Cardiac muscle cell (in vitro differentiated cells and primary cell): ENCODE data around the gene POLR2A. TPM values are rescaled to one million over a fixed set of nuclear protein-coding genes. Genes with fewer than 3 reads are reported as not detected.

Source experiments
- DNase-seq, 2 donors: peaks; one replicate each; pipeline versions ENCODE4 v3.0.0 to v3.0.0-alpha.2; 2010 to 2017; ENCODE audit warnings: low read depth in 1 of 2, low spot score in 1 of 2
- H3K27ac ChIP-seq: fragments of 200-600 bp; sonication (generic); 2 replicates; pipeline ENCODE4 v1.5.1; 2016
- H3K27me3 ChIP-seq: fragments of 200-600 bp; sonication (generic); 2 replicates; pipeline ENCODE4 v1.6.0; 2016; ENCODE audit warnings: control low read depth
- H3K36me3 ChIP-seq: fragments of 200-600 bp; sonication (generic); 2 replicates; pipeline ENCODE4 v1.5.1; 2016; ENCODE audit warnings: control low read depth
- H3K4me1 ChIP-seq: fragments of 200-600 bp; sonication (generic); 2 replicates; pipeline ENCODE4 v1.8.1; 2017; ENCODE audit warnings: low read depth, mild to moderate bottlenecking, mixed run types
- H3K4me3 ChIP-seq: fragments of 200-600 bp; sonication (generic); 2 replicates; pipeline ENCODE4 v1.5.1; 2016; ENCODE audit warnings: mild to moderate bottlenecking
- H3K9me3 ChIP-seq: fragments of 200-600 bp; sonication (generic); 2 replicates; pipeline ENCODE4 v1.5.1; 2017; ENCODE audit warnings: low read depth, mild to moderate bottlenecking, control low read depth
- polyA plus RNA-seq: library from polyadenylated mRNA; unstranded; fragments of >200 nt; fragmentation: Nextera tagmentation; extraction: Ambion mirVana; gene quantifications from 2 replicates; pipeline ENCODE4 v1.2.1, GENCODE V29; 2016
- total RNA-seq: library from RNA; depleted of rRNA; stranded (reverse); fragments of >200 nt; gene quantifications from 2 replicates; pipeline ENCODE4 v1.2.3, GENCODE V29; 2016
- TF ChIP-seq, protein P1 (sequence below): IDR thresholded peaks from 2 replicates; pipeline ENCODE4 v1.5.1; 2012; ENCODE audit warnings: low read depth, mild to moderate bottlenecking, low read length

The POLR2A gene
- total RNA-seq (40.7 and 41.3 TPM in 2 replicates), polyA plus RNA-seq (53.8 and 62.3 TPM in 2 replicates)

DNA sequence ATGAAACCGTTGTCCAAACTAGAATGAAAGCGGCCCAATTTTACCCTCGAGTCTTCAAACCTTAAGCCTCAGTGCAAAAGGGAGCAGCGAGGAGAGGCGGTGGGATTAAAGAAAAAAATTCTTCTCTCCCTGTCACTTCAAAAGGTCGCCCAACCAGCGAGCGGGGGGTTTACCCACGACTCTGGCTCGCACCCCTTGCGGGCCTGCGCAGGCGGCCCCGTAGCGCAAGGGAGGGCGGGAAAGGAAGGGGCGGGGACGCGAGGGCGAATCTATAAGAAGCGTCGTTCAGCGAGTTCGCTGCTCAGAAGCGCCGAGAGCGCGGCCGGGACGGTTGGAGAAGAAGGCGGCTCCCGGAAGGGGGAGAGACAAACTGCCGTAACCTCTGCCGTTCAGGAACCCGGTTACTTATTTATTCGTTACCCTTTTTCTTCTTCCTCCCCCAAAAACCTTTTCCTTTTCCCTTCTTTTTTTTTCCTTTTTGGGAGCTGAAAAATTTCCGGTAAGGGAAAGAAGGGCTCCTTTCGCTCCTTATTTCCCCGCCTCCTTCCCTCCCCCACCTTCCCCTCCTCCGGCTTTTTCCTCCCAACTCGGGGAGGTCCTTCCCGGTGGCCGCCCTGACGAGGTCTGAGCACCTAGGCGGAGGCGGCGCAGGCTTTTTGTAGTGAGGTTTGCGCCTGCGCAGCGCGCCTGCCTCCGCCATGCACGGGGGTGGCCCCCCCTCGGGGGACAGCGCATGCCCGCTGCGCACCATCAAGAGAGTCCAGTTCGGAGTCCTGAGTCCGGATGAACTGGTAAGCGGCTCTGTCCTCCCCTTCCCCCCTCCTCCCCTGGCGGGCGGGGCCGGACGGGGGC lies at the start of gene POLR2A:
Gene POLR2A, plus strand, starts transcription at position 300 of the 852 bp plus-strand sequence.
- Histone ChIP-seq H3K4me1 (peaks cover 24% of the 10 kb centered on the region), H3K36me3 (no peaks in the 10 kb centered on the region), H3K27ac (peak within 1 kb of the TSS; percentile 98), H3K4me3 (peak within 1 kb of the TSS; percentile 59), H3K9me3 (no peaks in the 10 kb centered on the region), H3K27me3 (no peaks in the 10 kb centered on the region)
- peak; percentile 96 to 99 for DNase-seq
- TF ChIP-seq, protein P1, sequence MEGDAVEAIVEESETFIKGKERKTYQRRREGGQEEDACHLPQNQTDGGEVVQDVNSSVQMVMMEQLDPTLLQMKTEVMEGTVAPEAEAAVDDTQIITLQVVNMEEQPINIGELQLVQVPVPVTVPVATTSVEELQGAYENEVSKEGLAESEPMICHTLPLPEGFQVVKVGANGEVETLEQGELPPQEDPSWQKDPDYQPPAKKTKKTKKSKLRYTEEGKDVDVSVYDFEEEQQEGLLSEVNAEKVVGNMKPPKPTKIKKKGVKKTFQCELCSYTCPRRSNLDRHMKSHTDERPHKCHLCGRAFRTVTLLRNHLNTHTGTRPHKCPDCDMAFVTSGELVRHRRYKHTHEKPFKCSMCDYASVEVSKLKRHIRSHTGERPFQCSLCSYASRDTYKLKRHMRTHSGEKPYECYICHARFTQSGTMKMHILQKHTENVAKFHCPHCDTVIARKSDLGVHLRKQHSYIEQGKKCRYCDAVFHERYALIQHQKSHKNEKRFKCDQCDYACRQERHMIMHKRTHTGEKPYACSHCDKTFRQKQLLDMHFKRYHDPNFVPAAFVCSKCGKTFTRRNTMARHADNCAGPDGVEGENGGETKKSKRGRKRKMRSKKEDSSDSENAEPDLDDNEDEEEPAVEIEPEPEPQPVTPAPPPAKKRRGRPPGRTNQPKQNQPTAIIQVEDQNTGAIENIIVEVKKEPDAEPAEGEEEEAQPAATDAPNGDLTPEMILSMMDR = no peak

DNA sequence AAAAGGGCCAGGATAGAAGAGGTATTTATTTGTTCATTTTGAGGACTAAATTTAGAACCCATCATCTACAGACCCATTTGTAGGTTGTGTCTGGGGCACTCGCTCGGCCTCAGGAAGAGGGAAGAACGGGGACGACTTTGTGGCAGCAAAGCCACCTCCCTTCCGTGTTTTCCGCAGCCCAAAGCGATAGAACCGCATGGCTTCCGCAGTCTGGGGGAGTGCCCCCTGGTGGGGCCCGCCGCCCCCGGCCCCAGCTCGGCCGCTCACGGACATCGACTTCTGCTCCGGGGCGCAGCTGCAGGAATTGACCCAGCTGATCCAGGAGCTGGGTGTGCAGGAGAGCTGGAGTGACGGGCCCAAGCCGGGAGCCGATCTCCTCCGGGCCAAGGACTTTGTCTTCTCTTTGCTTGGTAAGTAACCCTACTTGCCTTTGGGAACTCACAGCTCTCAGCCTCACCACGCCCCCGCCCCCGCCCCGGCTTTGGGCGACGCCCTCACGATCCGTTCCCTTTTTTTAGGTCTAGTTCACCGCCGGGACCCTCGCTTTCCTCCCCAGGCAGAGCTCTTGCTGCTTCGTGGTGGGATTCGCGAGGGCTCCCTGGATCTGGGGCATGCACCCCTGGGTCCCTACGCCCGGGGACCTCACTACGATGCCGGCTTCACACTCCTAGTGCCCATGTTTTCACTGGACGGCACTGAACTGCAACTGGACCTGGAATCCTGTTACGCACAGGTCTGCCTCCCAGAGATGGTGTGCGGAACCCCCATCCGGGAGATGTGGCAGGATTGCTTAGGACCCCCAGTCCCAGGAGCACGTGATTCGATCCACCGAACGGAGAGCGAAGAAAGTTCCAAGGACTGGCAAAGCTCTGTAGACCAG lies 48.2 kb upstream of the POLR2A start:
- TF ChIP-seq, protein P1 = peak; percentile 2
- no peaks in the 10 kb centered on the region for H3K27me3 ChIP-seq
- H3K9me3 ChIP-seq = no peaks in the 10 kb centered on the region
- no peaks in the 10 kb centered on the region for H3K36me3 ChIP-seq
- peak; percentile 20 to 46 for DNase-seq
- H3K4me1 ChIP-seq = peaks cover 16% of the 10 kb centered on the region
- no peak overlapping the region for H3K27ac ChIP-seq
- H3K4me3 ChIP-seq = peak overlapping the region; percentile 55

DNA sequence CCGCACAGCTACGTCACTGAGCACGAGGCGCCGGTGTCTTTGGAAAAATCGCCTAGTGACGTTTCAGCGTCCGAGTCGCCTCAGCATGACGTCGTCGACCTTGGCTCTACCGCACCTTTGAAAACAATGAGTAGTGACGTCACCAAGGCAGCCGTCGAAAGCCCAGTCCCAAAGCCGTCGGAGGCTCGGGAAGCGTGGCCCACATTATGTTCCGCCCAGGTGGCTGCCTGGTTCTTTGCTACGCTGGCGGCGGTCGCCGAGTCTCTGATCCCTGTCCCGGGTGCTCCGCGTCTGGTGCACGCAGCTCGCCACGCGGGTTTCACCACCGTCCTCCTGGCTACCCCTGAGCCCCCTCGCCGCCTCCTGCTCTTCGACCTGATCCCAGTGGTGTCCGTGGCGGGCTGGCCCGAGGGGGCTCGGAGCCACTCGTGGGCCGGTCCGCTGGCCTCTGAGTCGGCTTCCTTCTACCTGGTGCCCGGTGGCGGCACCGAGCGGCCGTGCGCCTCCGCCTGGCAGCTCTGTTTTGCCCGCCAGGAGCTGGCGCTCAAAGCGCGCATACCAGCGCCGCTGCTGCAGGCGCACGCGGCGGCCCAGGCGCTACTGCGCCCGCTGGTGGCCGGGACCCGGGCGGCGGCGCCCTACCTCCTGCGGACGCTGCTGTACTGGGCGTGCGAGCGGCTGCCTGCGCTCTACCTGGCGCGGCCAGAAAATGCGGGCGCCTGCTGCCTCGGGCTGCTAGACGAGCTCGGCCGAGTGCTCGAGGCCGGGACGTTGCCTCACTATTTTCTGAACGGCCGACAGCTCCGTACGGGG lies 47.4 kb upstream of the POLR2A start:
- Histone ChIP-seq H3K36me3 (no peaks in the 10 kb centered on the region), H3K27ac (no peak overlapping the region), H3K27me3 (no peaks in the 10 kb centered on the region), H3K4me3 (peak overlapping the region; percentile 64), H3K4me1 (peaks cover 20% of the 10 kb centered on the region), H3K9me3 (no peaks in the 10 kb centered on the region)
- TF ChIP-seq, protein P1 = peak; percentile 79
- DNase-seq = peak; percentile 80 to 92

DNA sequence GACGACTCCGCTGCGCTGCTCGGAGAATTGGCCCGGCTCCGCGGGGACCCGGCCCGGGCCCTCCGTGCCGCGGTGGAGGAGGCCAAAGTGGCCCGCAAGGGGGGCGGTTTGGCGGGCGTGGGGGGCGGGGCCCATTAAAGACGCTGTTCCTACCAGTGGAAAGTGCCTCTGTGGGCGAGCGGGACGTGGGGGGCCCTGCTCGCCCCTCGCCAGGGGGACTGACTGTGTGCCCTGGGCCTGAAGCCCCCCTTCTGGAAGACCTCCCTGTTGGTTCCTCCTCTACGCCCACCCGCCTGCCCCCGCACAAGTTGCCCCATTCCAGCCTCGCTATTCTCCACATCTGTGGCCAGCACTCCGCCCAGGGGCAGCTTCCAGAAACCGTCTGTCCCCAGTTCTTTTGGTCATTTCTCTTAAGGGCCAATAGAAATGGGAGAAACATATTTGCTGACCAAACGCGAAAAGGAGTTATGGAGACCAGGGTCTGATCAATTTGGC lies 46.8 kb upstream of the POLR2A start:
- Histone ChIP-seq H3K27ac (no peak overlapping the region), H3K27me3 (no peaks in the 10 kb centered on the region), H3K4me1 (peaks cover 20% of the 10 kb centered on the region), H3K4me3 (peak overlapping the region; percentile 64), H3K9me3 (no peaks in the 10 kb centered on the region), H3K36me3 (no peaks in the 10 kb centered on the region)
- TF ChIP-seq, protein P1 = no peak
- no peak for DNase-seq
